Mesenchymal stem cell (in vitro differentiated cells and primary cell): ENCODE results near the gene FADS2.
A peak's percentile ranks its signal among the peaks of the same experiment; 100 is the strongest.

ENCODE experiments used
- DNase-seq: peaks from one replicate; pipeline ENCODE4 v3.0.0-alpha.2; 2013
- H2AFZ ChIP-seq: one replicate; pipeline ENCODE4 v1.6.1; 2013; ENCODE audit warnings: low read depth, mild to moderate bottlenecking, control low read depth, inconsistent platforms, low read length, moderate library complexity
- H2AK5ac ChIP-seq: 2 replicates; pipeline ENCODE4 v1.6.1; 2013; ENCODE audit warnings: low read length, moderate library complexity, mild to moderate bottlenecking, inconsistent platforms; ENCODE audit not compliant: severe bottlenecking
- H2BK120ac ChIP-seq: one replicate; pipeline ENCODE4 v1.6.1; 2013; ENCODE audit warnings: low read depth, mild to moderate bottlenecking, inconsistent platforms, low read length, moderate library complexity
- H2BK12ac ChIP-seq, 2 experiments: one replicate each; pipeline ENCODE4 v1.6.1; 2013; ENCODE audit warnings: inconsistent platforms in 2 of 2, low read length in 2 of 2, mild to moderate bottlenecking in 2 of 2, moderate library complexity in 2 of 2, control low read depth in 1 of 2
- H2BK15ac ChIP-seq: one replicate; pipeline ENCODE4 v1.6.1; 2013; ENCODE audit warnings: mild to moderate bottlenecking, low read depth, inconsistent platforms; ENCODE audit not compliant: poor library complexity, severe bottlenecking
- H2BK5ac ChIP-seq: 2 replicates; pipeline ENCODE4 v1.6.1; 2013; ENCODE audit warnings: low read depth, mild to moderate bottlenecking, low read length, control low read depth, inconsistent platforms; ENCODE audit not compliant: poor library complexity, severe bottlenecking
- H3K14ac ChIP-seq, 2 experiments: one replicate each; pipeline ENCODE4 v1.6.1; 2013; ENCODE audit warnings: inconsistent platforms in 2 of 2, low read length in 2 of 2, control low read depth in 1 of 2, mild to moderate bottlenecking in 1 of 2, moderate library complexity in 1 of 2
- H3K18ac ChIP-seq, 2 experiments: one replicate each; pipeline ENCODE4 v1.6.1; 2013; ENCODE audit warnings: inconsistent platforms in 2 of 2, low read length in 2 of 2, control low read depth in 1 of 2, low read depth in 1 of 2, mild to moderate bottlenecking in 1 of 2
- H3K23ac ChIP-seq, 2 experiments: one replicate each; pipeline ENCODE4 v1.6.1; 2013; ENCODE audit warnings: inconsistent platforms in 2 of 2, low read length in 2 of 2, mild to moderate bottlenecking in 2 of 2, moderate library complexity in 2 of 2, control low read depth in 1 of 2
- H3K27ac ChIP-seq: 2 replicates; pipeline ENCODE4 v1.5.1; 2013; ENCODE audit warnings: mild to moderate bottlenecking, moderate library complexity, low read length, control low read depth, inconsistent platforms; ENCODE audit not compliant: poor library complexity, severe bottlenecking
- H3K27me3 ChIP-seq, 2 experiments: 2 replicates each; pipeline versions ENCODE4 v1.6.1 to v1.7.0; 2013; ENCODE audit warnings: low read length in 2 of 2, mild to moderate bottlenecking in 2 of 2, moderate library complexity in 2 of 2, control low read depth in 1 of 2, inconsistent platforms in 1 of 2; ENCODE audit not compliant: control insufficient read depth in 1 of 2, insufficient read depth in 1 of 2
- H3K36me3 ChIP-seq, 2 experiments: 2 replicates each; pipeline versions ENCODE4 v1.6.1 to v1.7.0; 2013; ENCODE audit warnings: low read length in 2 of 2, control low read depth in 1 of 2, inconsistent platforms in 1 of 2, low read depth in 1 of 2, mild to moderate bottlenecking in 1 of 2; ENCODE audit not compliant: insufficient read depth in 2 of 2, control insufficient read depth in 1 of 2
- H3K4ac ChIP-seq, 2 experiments: one replicate each; pipeline ENCODE4 v1.6.1; 2013; ENCODE audit warnings: inconsistent platforms in 2 of 2, low read length in 2 of 2, mild to moderate bottlenecking in 2 of 2, moderate library complexity in 2 of 2, control low read depth in 1 of 2, low read depth in 1 of 2
- H3K4me1 ChIP-seq: 2 replicates; pipeline ENCODE4 v1.6.1; 2013; ENCODE audit warnings: low read depth, low read length, control low read depth; ENCODE audit not compliant: control insufficient read depth, insufficient read depth
- H3K4me2 ChIP-seq: 2 replicates; pipeline ENCODE4 v1.6.1; 2013; ENCODE audit warnings: low read length, mild to moderate bottlenecking, inconsistent platforms; ENCODE audit not compliant: poor library complexity, severe bottlenecking
- H3K4me3 ChIP-seq, 2 experiments: 2 replicates each; pipeline versions ENCODE4 v1.5.1 to v1.7.0; 2013; ENCODE audit warnings: low read length in 2 of 2, mild to moderate bottlenecking in 2 of 2, control low read depth in 1 of 2, low read depth in 1 of 2; ENCODE audit not compliant: insufficient read depth in 1 of 2
- H3K79me1 ChIP-seq: replicated peaks from 2 replicates; pipeline ENCODE4 v1.6.1; 2013; ENCODE audit warnings: mild to moderate bottlenecking, control low read depth, low read length, inconsistent platforms; ENCODE audit not compliant: poor library complexity, severe bottlenecking
- H3K9ac ChIP-seq: 2 replicates; pipeline ENCODE4 v1.7.0; 2013; ENCODE audit warnings: mild to moderate bottlenecking, low read length, moderate library complexity
- H3K9me3 ChIP-seq: 2 replicates; pipeline ENCODE4 v1.7.0; 2013; ENCODE audit warnings: mild to moderate bottlenecking, low read length; ENCODE audit not compliant: control insufficient read depth
- H4K8ac ChIP-seq: one replicate; pipeline ENCODE4 v1.6.1; 2013; ENCODE audit warnings: inconsistent platforms, mild to moderate bottlenecking, low read length, moderate library complexity
- H4K91ac ChIP-seq: one replicate; pipeline ENCODE4 v1.6.1; 2013; ENCODE audit warnings: mild to moderate bottlenecking, low read length, inconsistent platforms
- WGBS: methylation state at CpG from one replicate; pipeline ENCODE4 v1.1.7; 2013; ENCODE audit warnings: mixed read lengths; 5-methylcytosine and 5-hydroxymethylcytosine counted together

The FADS2 gene

DNA sequence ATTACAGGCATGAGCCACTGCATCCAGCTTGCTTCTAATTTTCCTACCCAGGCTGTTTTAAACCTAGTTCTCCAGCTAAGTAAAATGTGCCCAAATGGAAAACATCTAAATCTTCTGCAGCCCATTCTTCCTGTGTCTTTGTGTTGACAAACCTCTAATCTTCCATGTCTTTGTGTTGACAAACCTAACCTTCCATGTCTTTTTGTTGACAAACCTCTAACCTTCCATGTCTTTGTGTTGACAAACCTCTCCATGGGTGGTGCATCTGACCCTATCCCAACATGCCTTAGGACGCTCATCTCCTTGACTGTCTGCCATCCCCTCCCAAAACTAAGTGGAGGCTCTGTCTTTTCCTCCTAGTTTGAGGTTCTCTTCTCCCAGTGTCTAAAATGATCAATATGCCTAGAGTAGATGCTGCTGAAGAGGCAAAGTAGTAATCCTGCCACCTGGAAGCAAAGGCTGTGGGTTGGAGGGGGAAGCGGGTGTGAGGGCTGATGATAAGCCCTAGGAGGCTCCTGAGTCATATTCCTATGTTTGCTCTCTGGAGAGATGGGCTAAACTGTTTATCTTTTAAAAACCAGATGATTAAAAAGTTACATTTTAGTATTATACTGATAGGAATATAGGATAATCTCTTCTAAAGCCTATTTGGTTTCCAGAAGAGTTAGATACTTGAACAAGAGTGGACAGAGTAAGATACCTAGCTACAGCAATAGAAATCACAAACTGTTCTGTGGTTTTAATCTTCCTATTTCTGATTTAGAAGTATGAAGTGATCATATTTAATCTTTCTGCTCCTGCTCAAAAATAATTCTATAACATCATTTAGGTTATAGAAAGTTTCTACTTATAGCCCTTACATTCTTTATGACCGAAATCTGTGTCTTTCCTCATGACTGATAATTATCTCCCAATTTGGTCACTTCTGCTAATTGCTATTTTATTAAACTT is 27.5 kb upstream of the FADS2 start:
- Histone ChIP-seq H3K4me3 (no peak overlapping the region), H3K36me3 (peaks cover 33 to 73% of the 10 kb centered on the region in 2 experiments), H3K9me3 (no peaks in the 10 kb centered on the region), H4K91ac (no peak overlapping the region), H3K9ac (peak overlapping the region; percentile 5), H2AK5ac (no peak overlapping the region), H2BK120ac (no peak overlapping the region), H3K18ac (no peak overlapping the region), H2BK15ac (no peak overlapping the region), H3K4ac (no peak overlapping the region), H2BK5ac (no peak overlapping the region), H4K8ac (no peak overlapping the region), H3K27ac (no peak overlapping the region), H3K79me1 (peaks cover 25% of the 10 kb centered on the region), H3K27me3 (no peaks in the 10 kb centered on the region), H2AFZ (no peak overlapping the region), H3K4me2 (no peak overlapping the region), H3K14ac (no peak overlapping the region), H3K4me1 (peaks cover 4% of the 10 kb centered on the region), H2BK12ac (no peak overlapping the region), H3K23ac (no peak overlapping the region)
- no peak for DNase-seq
- WGBS: 80% methylated on average over 2 of the region's 3 CpGs

GRCh38 chr11:61802605-61803004 is 25.5 kb upstream of the FADS2 start:
- WGBS: 93% methylated on average over 6 of the region's 6 CpGs
- H3K79me1 ChIP-seq: peaks cover 31% of the 10 kb centered on the region

DNA sequence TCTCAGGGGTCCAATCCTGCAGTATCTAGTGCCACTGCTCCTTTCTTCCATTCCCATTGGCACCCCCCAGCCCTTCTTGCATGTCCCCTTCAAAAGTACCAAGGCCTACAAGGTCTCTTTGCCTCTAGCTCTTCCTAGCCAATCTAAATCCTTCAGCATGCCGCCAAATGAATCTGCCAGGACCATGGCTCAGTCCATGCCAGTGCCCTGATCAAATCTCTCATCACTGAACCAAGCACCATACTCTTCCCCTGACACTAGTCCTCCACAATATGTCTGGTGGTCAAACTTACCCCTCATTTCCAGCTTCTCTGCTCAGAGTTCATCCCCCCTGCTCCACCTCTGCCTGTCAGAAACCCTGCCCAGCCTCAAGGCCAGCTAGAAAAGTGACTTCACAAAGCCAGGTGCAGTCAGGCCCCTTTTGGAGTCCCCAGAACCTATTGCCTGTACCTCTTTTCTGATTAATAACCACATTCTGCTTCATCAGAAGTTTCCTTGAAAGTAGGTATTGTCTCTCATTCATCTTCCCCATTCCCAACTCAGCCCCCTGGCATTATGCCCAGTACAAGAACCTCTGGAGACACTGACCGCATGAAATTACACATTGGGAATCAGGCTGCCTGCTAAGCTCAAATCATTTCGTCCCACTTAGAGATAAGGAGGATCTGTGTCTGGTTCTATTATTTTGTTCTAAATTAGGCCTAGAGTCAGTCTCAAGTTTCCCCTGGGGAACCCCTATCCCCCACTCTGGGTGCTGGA is 24.0 kb upstream of the FADS2 start:
- H4K8ac ChIP-seq: no peak overlapping the region
- no peak overlapping the region for H3K4me2 ChIP-seq
- H3K4me3 ChIP-seq: no peak overlapping the region
- H2BK15ac ChIP-seq: no peak overlapping the region
- no peak overlapping the region for H3K9ac ChIP-seq
- no peak overlapping the region for H3K4ac ChIP-seq
- no peak overlapping the region for H3K23ac ChIP-seq
- peaks cover 33% of the 10 kb centered on the region for H3K79me1 ChIP-seq
- no peak overlapping the region for H3K14ac ChIP-seq
- H2AK5ac ChIP-seq: no peak overlapping the region
- H3K27ac ChIP-seq: no peak overlapping the region
- H3K36me3 ChIP-seq: peaks cover 48 to 91% of the 10 kb centered on the region in 2 experiments
- H2BK12ac ChIP-seq: no peak overlapping the region
- H3K27me3 ChIP-seq: no peaks in the 10 kb centered on the region
- 91% methylated on average over 2 of the region's 3 CpGs for WGBS
- no peaks in the 10 kb centered on the region for H3K9me3 ChIP-seq
- no peak overlapping the region for H2BK5ac ChIP-seq
- H3K18ac ChIP-seq: no peak overlapping the region
- no peak overlapping the region for H4K91ac ChIP-seq
- no peak for DNase-seq
- H2AFZ ChIP-seq: no peak overlapping the region
- peaks cover under 1% of the 10 kb centered on the region for H3K4me1 ChIP-seq
- H2BK120ac ChIP-seq: no peak overlapping the region

More at GRCh38 chr11:61802605-61803004, 25.5 kb upstream of the FADS2 start:
- Histone ChIP-seq H3K23ac (no peak overlapping the region), H3K4me1 (peaks cover 4% of the 10 kb centered on the region), H2AFZ (no peak overlapping the region), H4K8ac (no peak overlapping the region), H3K9ac (no peak overlapping the region), H2BK5ac (no peak overlapping the region), H3K18ac (no peak overlapping the region), H3K27ac (no peak overlapping the region), H4K91ac (no peak overlapping the region), H2BK120ac (no peak overlapping the region), H3K14ac (no peak overlapping the region), H3K4ac (no peak overlapping the region), H2BK15ac (no peak overlapping the region), H2AK5ac (no peak overlapping the region), H3K9me3 (no peaks in the 10 kb centered on the region), H3K4me2 (no peak overlapping the region), H3K4me3 (no peak overlapping the region), H2BK12ac (no peak overlapping the region), H3K36me3 (peaks cover 37 to 77% of the 10 kb centered on the region in 2 experiments), H3K27me3 (no peaks in the 10 kb centered on the region)
- DNase-seq: no peak

DNA sequence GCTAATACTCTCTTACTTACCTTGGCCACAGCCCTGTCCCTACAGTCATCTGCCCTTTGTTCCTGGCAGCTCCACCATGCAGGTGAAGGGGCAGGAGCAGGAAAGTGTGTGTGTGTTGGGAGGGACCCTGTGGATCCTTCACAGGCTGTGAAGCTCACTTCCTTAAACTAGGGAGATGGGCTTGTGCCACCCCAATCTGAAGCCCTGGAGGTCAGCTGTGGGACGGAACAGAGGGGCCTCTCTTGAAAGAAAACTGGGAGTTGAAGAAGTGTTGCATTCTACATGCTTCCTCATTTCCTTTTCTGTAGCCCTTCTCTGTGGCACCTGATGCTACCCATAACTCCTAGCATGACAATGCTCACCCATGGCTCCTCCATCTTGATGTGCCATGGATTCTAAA is 23.0 kb upstream of the FADS2 start:
- no peak overlapping the region for H3K4me2 ChIP-seq
- H3K9ac ChIP-seq: no peak overlapping the region
- no peak overlapping the region for H3K4me3 ChIP-seq
- no peaks in the 10 kb centered on the region for H3K9me3 ChIP-seq
- H3K14ac ChIP-seq: no peak overlapping the region
- H3K4me1 ChIP-seq: no peaks in the 10 kb centered on the region
- WGBS: 100% methylated on average over 1 of the region's 1 CpG
- no peak overlapping the region for H3K18ac ChIP-seq
- H3K27me3 ChIP-seq: no peaks in the 10 kb centered on the region
- no peak overlapping the region for H2AK5ac ChIP-seq
- no peak overlapping the region for H2AFZ ChIP-seq
- H2BK12ac ChIP-seq: no peak overlapping the region
- no peak overlapping the region for H3K4ac ChIP-seq
- H3K27ac ChIP-seq: no peak overlapping the region
- H3K79me1 ChIP-seq: peaks cover 34% of the 10 kb centered on the region
- H3K36me3 ChIP-seq: peaks cover 57 to 91% of the 10 kb centered on the region in 2 experiments
- H2BK5ac ChIP-seq: no peak overlapping the region
- no peak overlapping the region for H4K91ac ChIP-seq
- no peak overlapping the region for H2BK120ac ChIP-seq
- H2BK15ac ChIP-seq: no peak overlapping the region
- H3K23ac ChIP-seq: no peak overlapping the region
- H4K8ac ChIP-seq: no peak overlapping the region
- no peak for DNase-seq
